AG09319 (cell line): ENCODE data around the gene RFX1.

ENCODE experiments used
- DNase-seq: peaks from one replicate; pipeline ENCODE4 v3.0.0-alpha.2; 2010; ENCODE audit warnings: low read depth; ENCODE audit errors: extremely low read depth
- TF ChIP-seq, protein P1 (sequence below): IDR thresholded peaks from 2 replicates; pipeline ENCODE4 v1.5.1; 2011; ENCODE audit warnings: low read depth, mild to moderate bottlenecking, inconsistent platforms, low read length, moderate library complexity

The RFX1 gene

DNA sequence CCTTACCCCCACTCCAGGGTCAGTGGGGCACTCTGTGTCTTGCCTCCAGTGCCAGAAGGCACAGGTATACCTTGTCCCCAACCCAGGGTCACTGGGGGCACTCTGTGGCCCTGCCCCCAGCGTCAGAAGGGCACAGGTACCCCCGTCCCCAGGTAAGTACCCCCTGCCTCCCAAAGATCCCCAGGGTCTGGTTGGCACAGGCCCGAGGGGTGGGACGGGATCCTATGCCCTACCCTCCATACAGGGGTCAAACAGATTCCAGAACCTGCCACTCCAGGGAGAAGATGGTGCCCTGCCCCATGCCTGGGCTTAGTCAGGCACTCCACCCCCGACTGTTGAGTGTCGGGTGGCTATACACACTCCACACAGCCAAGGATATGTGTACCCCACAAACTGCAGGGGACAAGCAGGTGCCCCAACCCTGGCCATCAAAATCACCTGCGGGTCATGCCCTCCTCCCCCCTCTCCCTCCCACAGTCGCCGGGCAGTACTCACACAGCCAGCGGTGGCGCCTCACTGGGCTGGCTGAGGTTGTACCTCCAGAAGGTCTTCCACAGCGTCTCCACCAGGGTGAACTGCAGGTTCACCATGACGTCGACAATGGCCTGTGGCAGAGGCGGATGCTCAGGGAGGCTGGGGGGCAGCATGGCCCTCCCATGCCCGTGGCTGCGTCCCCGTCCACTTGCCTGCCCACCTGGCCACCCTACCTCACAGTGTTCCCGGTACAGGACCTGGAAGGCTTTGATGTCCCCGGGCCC lies 40.0 kb downstream of the RFX1 start:
- TF ChIP-seq, protein P1, sequence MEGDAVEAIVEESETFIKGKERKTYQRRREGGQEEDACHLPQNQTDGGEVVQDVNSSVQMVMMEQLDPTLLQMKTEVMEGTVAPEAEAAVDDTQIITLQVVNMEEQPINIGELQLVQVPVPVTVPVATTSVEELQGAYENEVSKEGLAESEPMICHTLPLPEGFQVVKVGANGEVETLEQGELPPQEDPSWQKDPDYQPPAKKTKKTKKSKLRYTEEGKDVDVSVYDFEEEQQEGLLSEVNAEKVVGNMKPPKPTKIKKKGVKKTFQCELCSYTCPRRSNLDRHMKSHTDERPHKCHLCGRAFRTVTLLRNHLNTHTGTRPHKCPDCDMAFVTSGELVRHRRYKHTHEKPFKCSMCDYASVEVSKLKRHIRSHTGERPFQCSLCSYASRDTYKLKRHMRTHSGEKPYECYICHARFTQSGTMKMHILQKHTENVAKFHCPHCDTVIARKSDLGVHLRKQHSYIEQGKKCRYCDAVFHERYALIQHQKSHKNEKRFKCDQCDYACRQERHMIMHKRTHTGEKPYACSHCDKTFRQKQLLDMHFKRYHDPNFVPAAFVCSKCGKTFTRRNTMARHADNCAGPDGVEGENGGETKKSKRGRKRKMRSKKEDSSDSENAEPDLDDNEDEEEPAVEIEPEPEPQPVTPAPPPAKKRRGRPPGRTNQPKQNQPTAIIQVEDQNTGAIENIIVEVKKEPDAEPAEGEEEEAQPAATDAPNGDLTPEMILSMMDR: no peak
- DNase-seq: no peak

DNA sequence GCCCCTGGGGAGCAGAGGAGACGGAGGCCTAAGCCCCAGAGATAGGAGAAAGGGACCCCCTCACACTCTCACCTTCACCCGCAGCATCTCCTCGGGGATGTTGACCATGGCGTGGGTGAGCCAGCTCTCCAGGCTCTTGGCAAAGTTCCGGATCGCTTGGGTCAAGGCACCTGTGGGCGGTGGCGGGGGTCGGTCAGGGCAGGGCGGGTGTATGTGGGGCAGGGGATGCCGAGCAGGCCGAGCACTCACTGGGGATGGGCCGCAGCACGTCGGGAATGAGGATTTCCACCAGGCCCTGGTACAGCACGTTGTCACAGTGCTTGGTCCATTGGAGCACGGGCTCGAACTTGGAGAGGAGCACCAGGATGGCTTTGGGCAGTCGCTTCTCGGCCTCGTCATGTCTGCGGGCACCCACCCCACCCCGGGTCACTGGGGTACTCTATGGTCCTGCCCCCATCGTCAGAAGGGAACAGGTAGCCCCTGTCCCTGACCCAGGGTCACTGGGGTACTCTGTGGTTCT lies 40.7 kb downstream of the RFX1 start:
- TF ChIP-seq, protein P1: no peak

DNA sequence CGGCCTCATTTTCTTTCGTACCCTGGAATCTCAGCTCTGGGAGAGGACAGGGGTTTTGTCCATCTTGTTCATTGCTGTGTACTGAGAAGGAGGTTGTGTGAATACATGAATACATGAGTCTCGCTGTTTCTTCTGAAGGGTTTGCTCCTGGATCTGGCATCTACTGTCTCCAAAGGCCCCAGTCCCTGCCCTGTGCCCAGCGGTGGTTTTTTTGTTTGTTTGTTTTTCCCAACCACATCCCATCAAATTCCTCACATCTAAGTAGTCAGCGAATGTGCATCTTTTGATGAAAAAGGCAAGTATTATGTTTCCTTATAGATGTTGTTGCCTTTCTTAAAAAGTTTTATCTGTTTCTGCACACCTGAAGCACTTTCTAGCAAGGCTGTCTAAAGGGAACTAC lies 41.3 kb downstream of the RFX1 start:
- DNase-seq: no peak
- TF ChIP-seq, protein P1: no peak

More for the DNA sequence above, 40.7 kb downstream of the RFX1 start:
- no peak for DNase-seq

DNA sequence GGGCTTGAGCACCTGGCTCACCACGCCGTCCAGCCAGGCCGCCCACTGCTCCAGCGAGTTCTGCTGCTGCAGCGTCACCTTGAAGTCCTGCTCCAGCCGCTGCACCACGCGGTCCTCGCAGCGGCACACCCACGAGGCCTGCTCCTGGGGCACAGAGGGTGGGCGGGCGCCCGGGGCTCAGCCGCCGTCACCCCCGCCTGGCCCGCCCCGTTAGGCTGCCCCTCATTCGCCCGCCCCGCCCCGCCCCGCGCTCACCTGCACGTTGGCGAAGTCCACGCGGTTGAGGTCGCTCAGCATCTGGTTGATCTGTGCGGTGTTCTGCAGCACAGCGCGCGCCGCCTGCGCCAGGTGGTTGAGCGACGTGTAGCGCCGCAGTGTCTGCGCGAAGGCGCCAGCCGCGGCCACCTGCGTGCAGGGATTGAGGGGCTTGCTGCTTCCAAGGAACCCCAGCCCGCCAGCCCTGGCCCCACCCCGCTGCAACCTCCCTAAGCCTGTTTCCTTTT lies 42.5 kb downstream of the RFX1 start:
- TF ChIP-seq, protein P1: no peak
- no peak for DNase-seq

DNA sequence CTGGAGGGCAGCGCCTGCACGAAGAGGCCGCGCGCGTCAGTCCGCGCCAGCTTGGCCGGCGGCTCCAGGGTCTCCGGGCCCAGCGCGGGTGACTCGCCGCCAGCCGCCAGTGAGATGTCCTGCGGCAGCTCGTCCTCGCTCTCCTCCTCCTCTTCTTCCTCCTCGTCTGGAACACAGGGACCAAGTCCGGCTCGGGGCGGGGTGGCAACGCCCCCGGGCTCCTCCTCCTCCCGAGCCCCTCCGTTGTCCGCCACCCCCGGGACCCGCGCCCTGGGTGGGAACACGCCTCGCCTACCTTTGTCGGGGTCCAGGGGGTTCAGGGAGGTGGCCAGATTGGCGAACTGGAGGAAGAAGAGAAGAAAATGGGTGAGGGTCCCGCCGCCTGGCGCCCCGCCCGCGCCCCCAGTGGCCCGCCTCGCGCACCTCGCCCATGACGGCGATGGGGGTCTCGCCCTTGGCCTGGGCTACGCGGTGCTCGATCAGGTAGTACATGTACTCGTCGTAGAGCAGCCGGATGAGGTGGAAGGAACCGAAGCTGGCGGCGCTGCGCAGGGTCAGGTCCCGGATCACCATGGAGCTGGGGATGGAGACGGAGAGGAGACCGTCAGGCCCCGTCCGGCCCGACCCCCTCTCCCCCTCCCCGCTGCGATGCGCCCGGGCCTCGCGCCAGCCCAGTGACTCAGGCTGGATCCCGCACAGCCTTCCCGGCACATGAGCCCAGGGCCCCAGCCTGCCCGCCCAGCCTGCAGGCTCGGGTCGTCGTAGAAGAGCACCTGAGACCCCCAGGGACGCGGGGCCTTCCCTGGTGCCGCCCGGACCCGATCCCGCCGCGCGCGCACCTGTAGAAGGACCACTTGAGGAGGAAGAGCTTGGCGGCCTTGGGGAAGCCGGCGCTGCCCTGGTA lies 43.2 kb downstream of the RFX1 start:
- TF ChIP-seq, protein P1: no peak
- DNase-seq: no peak

DNA sequence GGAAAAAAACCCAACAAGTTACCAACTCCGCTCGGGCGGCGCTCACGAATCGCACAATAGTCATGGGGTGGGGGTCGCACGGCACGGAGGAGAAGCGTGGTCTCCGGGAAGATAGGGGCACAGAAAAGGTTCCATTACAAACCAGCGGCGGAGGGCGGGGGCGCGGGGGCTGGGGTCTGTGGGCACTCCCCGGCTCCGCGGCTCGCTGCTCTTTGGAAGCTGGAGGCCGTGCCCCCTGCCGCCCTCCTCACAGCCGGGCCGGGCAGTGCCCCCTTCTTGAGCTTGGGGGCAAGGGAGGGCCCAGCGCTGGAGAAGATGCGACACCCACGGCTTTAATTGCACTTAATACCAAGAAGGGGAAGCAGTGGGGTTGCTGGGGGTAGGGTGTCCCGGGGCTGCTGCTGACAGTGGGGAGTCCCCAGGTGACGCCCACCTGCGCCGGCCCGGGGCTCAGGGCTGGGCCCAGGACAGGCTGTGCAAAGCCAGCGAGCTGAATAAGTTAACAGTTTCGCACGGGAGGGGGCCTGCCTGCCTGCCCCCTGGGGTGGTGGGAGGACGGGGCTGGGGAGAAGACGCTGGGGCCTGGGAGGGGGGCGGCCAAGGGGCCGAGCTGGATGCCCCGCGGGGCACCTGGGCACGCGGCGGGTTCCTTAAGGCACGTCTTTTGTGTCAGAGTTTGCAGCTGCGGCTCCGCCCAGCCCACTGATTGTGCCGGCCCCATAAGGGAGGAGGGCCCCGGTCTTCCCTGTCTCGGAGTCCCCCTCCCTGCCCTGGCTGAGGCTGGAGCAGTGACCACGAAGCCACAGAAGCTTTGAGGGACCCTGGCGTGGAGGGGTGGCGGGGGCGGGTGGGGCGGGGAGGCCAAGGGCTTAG lies 44.1 kb downstream of the RFX1 start:
- TF ChIP-seq, protein P1: no peak
- DNase-seq: no peak
